Measurements from ENCODE around the gene PTGDR. TPM values are rescaled to one million over a fixed set of nuclear protein-coding genes. Genes with fewer than 3 reads are reported as not detected.

The PTGDR gene
- total and polyA plus RNA-seq, 10 of the 15 experiments (the other 5 are each of a cell fraction or from before 2014, with no cell fraction given), result not detected

GRCh38 chr14:52283099-52283498 lies 15.6 kb downstream of the PTGDR start:
- intact Hi-C loops (cut with micrococcal nuclease; ENCODE audit: unreplicated experiment) (no loop called here), in situ Hi-C loops (cut with MboI) (no loop called here)
- Histone ChIP-seq H3K4me2 (ENCODE audit: control insufficient read depth, insufficient read depth) (no peak overlapping the region), H3K4me1 (ENCODE audit: control insufficient read depth, insufficient read depth, low read length) (no peaks in the 10 kb centered on the region), H3K36me3 (ENCODE audit: control insufficient read depth in 2 of 2, insufficient read depth in 2 of 2, low read length in 1 of 2) (no peaks in the 10 kb centered on the region), H3K79me2 (ENCODE audit: control insufficient read depth, insufficient read depth, low read length) (no peaks in the 10 kb centered on the region), H4K20me1 (ENCODE audit: control insufficient read depth, insufficient read depth) (no peaks in the 10 kb centered on the region), H3K27me3 (replicated peaks in 1 of 2; ENCODE audit: control insufficient read depth in 2 of 2, insufficient read depth in 2 of 2, low read length in 1 of 2) (peaks cover 0 to 2% of the 10 kb centered on the region in 2 experiments; a peak in 1 of 4 replicates), H3K4me3 (no peak overlapping the region), H3K9ac (ENCODE audit: control insufficient read depth, insufficient read depth, low read length) (no peak overlapping the region), H2AFZ (ENCODE audit: control insufficient read depth, low read depth, low read length) (no peak overlapping the region), H3K27ac (ENCODE audit: control insufficient read depth, insufficient read depth) (no peak overlapping the region), H3K9me3 (replicated peaks; ENCODE audit: control insufficient read depth, insufficient read depth, low read length) (no peaks in the 10 kb centered on the region)
- TF ChIP-seq ATF2 (IDR thresholded peaks at IDR 0.05; ENCODE audit: low read length) (no peak), IKZF2 (IDR thresholded peaks at IDR 0.05) (no peak), SREBF2 (IDR thresholded peaks at IDR 0.05; ENCODE audit: low read length) (no peak), CUX1 (IDR thresholded peaks at IDR 0.05; ENCODE audit: insufficient replicate concordance, low read depth, low read length) (no peak), ZBTB4 (CRISPR knock-in tag; IDR thresholded peaks at IDR 0.05) (no peak), ZNF687 (IDR thresholded peaks at IDR 0.05) (no peak)
- BruUV-seq (replicated peaks), result no TSS peak
- SMC1A ChIA-PET (ENCODE audit: uncharacterized antibody, unreplicated experiment), result interaction anchor here (0.6 kb wide), 1 partner anchor 285 kb away, joined by 3 read pairs; no protein-coding TSS in a partner anchor
- FAIRE-seq, result no peak
- POLR2A ChIA-PET, result no interaction called here
- RAD21 ChIA-PET (ENCODE audit: unreplicated experiment), result no interaction called here
- DNase-seq (ENCODE audit: low read depth, low spot score), result no peak
- 27% methylated on average over 2 of the region's 2 CpGs for WGBS (ENCODE audit: insufficient coverage, insufficient replicate concordance, low lambda C conversion rate, missing lambda C conversion rate)
- no peak for ATAC-seq
- CTCF ChIA-PET, result interaction anchor here (1.6 kb wide), 1 partner anchor 10 kb away, joined by 3 read pairs; no protein-coding TSS in a partner anchor
